Hepatocyte (in vitro differentiated cells): ENCODE results near the gene SRP72.

ENCODE experiments used
- EZH2phosphoT487 ChIP-seq: fragments of 200-600 bp; sonication (generic); IDR thresholded peaks from one replicate; pipeline ENCODE4 v1.6.1; 2018; ENCODE audit warnings: antibody characterized with exemption, mild to moderate bottlenecking, low read depth, moderate library complexity; ENCODE audit not compliant: unreplicated experiment, severe bottlenecking
- TF ChIP-seq, protein P1 (sequence below): fragments of 200-600 bp; sonication (generic); IDR thresholded peaks from 2 replicates; pipeline ENCODE4 v1.5.1; 2016; ENCODE audit warnings: antibody characterized with exemption, mild to moderate bottlenecking; ENCODE audit not compliant: poor library complexity

GRCh38 chr4:56537147-56537546 lies 69.7 kb downstream of the SRP72 start:
- TF ChIP-seq, protein P1, sequence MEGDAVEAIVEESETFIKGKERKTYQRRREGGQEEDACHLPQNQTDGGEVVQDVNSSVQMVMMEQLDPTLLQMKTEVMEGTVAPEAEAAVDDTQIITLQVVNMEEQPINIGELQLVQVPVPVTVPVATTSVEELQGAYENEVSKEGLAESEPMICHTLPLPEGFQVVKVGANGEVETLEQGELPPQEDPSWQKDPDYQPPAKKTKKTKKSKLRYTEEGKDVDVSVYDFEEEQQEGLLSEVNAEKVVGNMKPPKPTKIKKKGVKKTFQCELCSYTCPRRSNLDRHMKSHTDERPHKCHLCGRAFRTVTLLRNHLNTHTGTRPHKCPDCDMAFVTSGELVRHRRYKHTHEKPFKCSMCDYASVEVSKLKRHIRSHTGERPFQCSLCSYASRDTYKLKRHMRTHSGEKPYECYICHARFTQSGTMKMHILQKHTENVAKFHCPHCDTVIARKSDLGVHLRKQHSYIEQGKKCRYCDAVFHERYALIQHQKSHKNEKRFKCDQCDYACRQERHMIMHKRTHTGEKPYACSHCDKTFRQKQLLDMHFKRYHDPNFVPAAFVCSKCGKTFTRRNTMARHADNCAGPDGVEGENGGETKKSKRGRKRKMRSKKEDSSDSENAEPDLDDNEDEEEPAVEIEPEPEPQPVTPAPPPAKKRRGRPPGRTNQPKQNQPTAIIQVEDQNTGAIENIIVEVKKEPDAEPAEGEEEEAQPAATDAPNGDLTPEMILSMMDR: no peak
- no peak for TF ChIP-seq EZH2phosphoT487
